Keratinocyte (primary cell): ENCODE data around the gene HOXC9.

ENCODE experiments used
- EZH2 ChIP-seq: IDR thresholded peaks from one replicate; pipeline ENCODE4 v1.6.1; 2012; ENCODE audit warnings: inconsistent platforms, mild to moderate bottlenecking, low read length, moderate library complexity
- TF ChIP-seq, protein P1 (sequence below), 3 experiments: IDR thresholded peaks in 1 of 3; conservative IDR thresholded peaks in 1 of 3; optimal IDR thresholded peaks in 1 of 3; 2 replicates in 2 of 3; 3 replicates in 1 of 3; pipeline versions ENCODE3 to v1.5.1; 2011; ENCODE audit warnings: low read length in 3 of 3, mild to moderate bottlenecking in 3 of 3, moderate library complexity in 2 of 3, control low read depth in 1 of 3, inconsistent platforms in 1 of 3; ENCODE audit not compliant: insufficient read depth in 2 of 3; ENCODE audit errors: extremely low read depth in 1 of 3

- TF ChIP-seq, protein P1, sequence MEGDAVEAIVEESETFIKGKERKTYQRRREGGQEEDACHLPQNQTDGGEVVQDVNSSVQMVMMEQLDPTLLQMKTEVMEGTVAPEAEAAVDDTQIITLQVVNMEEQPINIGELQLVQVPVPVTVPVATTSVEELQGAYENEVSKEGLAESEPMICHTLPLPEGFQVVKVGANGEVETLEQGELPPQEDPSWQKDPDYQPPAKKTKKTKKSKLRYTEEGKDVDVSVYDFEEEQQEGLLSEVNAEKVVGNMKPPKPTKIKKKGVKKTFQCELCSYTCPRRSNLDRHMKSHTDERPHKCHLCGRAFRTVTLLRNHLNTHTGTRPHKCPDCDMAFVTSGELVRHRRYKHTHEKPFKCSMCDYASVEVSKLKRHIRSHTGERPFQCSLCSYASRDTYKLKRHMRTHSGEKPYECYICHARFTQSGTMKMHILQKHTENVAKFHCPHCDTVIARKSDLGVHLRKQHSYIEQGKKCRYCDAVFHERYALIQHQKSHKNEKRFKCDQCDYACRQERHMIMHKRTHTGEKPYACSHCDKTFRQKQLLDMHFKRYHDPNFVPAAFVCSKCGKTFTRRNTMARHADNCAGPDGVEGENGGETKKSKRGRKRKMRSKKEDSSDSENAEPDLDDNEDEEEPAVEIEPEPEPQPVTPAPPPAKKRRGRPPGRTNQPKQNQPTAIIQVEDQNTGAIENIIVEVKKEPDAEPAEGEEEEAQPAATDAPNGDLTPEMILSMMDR (optimal IDR thresholded peaks at IDR 0.05 in 1 of 3, IDR thresholded peaks at IDR 0.05 in 1 of 3, conservative IDR thresholded peaks at IDR 0.05 in 1 of 3; ENCODE audit: extremely low read depth in 1 of 3, insufficient read depth in 2 of 3, low read length in 3 of 3): no peak
- no peak for TF ChIP-seq EZH2
Observed at GRCh38 chr12:53972152-53972702, 27.7 kb upstream of the HOXC9 start.
